HG02759 (cell line): ENCODE results near the gene SYNPO2L.

Experiments used
- ATAC-seq: cut with Tn5 transposase; IDR thresholded peaks from one replicate; pipeline ENCODE4 v1.9.1; 2021; ENCODE audit warnings: mild to moderate bottlenecking, moderate library complexity; ENCODE audit not compliant: unreplicated experiment

SYNPO2L gene

GRCh38 chr10:73650537-73651331 lies 5.1 kb downstream of the SYNPO2L start:
- ATAC-seq = no peak

- no peak for ATAC-seq
These were observed 5.8 kb downstream of the SYNPO2L start for GRCh38 chr10:73649876-73650536.

GRCh38 chr10:73648975-73649829 lies 6.6 kb downstream of the SYNPO2L start:
- no peak for ATAC-seq

GRCh38 chr10:73647875-73648651 lies 7.8 kb downstream of the SYNPO2L start:
- no peak for ATAC-seq

GRCh38 chr10:73647211-73647874 lies 8.5 kb downstream of the SYNPO2L start:
- ATAC-seq = no peak

- ATAC-seq = no peak
These were observed 9.2 kb downstream of the SYNPO2L start for GRCh38 chr10:73646598-73647041.

- ATAC-seq = no peak
These were observed 10.6 kb downstream of the SYNPO2L start for GRCh38 chr10:73645251-73645650.

- no peak for ATAC-seq
These were observed 11.1 kb downstream of the SYNPO2L start for GRCh38 chr10:73644767-73645166.

GRCh38 chr10:73644015-73644743 lies 11.7 kb downstream of the SYNPO2L start:
- no peak for ATAC-seq

- ATAC-seq = no peak
These were observed 12.5 kb downstream of the SYNPO2L start for GRCh38 chr10:73643362-73643761.

GRCh38 chr10:73641328-73642060 lies 14.3 kb downstream of the SYNPO2L start, which contains the start of gene MYOZ1:
MYOZ1 (minus strand) TSS chr10:73641474; CDS start chr10:73640017, 1,457 bp downstream.
- ATAC-seq = no peak

- no peak for ATAC-seq
These were observed 16.5 kb downstream of the SYNPO2L start for GRCh38 chr10:73639286-73639685.

- no peak for ATAC-seq
These were observed 20.0 kb downstream of the SYNPO2L start for GRCh38 chr10:73635781-73636180.

- no peak for ATAC-seq
These were observed 21.4 kb downstream of the SYNPO2L start for GRCh38 chr10:73634421-73634820.

- ATAC-seq = no peak
These were observed 26.7 kb downstream of the SYNPO2L start for GRCh38 chr10:73629165-73629564.

GRCh38 chr10:73628405-73628804 lies 27.4 kb downstream of the SYNPO2L start:
- no peak for ATAC-seq

- ATAC-seq = no peak
These were observed 28.5 kb downstream of the SYNPO2L start for GRCh38 chr10:73627300-73627699.

GRCh38 chr10:73625884-73626752 lies 29.7 kb downstream of the SYNPO2L start:
- ATAC-seq = peak; percentile 98
